ENCODE data around the gene PASD1.

DNA sequence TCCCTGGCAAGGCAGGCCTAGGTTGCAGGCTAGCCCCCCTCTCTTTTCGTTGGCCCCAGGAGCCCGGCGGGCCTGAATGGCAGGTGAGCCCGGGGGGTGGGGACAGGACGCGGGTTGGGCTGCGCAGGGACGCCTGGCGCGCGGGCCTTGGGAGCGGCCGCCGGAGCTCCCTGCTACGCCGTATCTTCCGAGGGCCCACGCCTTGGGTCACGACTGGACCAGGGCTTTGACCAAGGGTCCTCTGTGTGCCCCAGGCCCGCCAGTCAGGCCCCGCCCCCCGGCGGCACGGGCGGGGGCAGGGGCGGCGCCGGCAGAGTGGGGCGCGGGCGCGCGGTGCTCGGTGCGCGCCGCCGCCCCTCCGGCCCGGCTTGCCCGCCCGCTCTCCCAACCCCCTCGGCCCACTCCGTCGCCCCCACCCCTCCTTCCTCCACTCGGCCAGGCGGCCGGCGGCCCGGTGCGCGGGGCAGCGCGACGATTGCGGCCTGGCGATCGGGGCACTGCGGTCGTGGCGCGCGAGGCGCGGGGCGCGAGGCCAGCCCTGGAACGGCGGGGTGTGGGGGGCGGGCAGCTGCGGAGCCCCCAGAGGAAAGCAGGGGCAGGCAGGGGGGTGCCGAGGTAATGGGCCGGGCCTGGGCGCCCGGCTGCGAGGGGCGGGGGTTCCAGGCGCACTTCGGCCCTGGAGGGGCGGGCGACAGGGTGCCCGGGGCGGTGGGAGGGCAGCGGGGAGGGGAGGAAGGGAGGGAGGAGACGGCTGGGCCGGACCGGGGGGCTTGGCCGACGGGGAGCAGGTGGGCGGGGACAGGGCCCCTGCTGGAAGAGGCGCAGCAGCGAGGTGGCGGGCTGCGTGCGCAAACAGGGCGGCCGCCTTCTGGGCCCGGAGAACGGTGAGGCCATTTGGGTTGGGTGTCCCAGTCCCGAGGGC, 131.4 kb downstream of the PASD1 start, which contains the start of gene PRRG3:
- no peak for TF ChIP-seq POLR2A (IDR thresholded peaks at IDR 0.05)
- TF ChIP-seq, protein P1, sequence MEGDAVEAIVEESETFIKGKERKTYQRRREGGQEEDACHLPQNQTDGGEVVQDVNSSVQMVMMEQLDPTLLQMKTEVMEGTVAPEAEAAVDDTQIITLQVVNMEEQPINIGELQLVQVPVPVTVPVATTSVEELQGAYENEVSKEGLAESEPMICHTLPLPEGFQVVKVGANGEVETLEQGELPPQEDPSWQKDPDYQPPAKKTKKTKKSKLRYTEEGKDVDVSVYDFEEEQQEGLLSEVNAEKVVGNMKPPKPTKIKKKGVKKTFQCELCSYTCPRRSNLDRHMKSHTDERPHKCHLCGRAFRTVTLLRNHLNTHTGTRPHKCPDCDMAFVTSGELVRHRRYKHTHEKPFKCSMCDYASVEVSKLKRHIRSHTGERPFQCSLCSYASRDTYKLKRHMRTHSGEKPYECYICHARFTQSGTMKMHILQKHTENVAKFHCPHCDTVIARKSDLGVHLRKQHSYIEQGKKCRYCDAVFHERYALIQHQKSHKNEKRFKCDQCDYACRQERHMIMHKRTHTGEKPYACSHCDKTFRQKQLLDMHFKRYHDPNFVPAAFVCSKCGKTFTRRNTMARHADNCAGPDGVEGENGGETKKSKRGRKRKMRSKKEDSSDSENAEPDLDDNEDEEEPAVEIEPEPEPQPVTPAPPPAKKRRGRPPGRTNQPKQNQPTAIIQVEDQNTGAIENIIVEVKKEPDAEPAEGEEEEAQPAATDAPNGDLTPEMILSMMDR (IDR thresholded peaks at IDR 0.05): no peak
